ENCODE data around the gene EFCAB11.

DNA sequence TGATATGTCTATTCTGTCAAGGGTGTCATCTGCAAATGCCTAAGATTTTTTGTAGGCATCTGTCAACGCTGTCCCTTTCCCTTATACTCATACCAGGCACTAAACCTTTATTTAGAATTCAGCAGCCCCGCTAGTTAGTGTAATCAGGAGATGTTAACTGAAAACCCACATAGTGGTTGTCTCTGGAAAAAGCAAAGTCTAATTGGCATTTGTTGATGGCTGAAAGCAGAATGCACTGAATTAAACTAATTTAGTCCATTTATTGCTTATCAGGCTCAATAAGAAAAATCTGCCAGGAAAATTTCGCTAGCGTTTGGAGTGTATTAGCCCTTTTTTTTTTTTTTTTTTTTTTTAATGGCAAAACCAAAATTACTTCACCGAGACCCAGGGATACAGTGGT is 35.7 kb upstream of the EFCAB11 start:
- no peak for TF ChIP-seq POLR2A (IDR thresholded peaks at IDR 0.05; ENCODE audit: control extremely low read depth in 1 of 2, low read depth in 2 of 2, low read length in 2 of 2)
- no peak for TF ChIP-seq POLR2AphosphoS5 (IDR thresholded peaks at IDR 0.05; ENCODE audit: low read depth, low read length)
- no peak for TF ChIP-seq SUZ12 (IDR thresholded peaks at IDR 0.05; ENCODE audit: low read length)
- no peak for TF ChIP-seq EZH2 (IDR thresholded peaks at IDR 0.05; ENCODE audit: low read depth, low read length, severe bottlenecking)
- TF ChIP-seq CHD2 (IDR thresholded peaks at IDR 0.05; ENCODE audit: low read length), result no peak
- TF ChIP-seq SAP30 (IDR thresholded peaks at IDR 0.05; ENCODE audit: insufficient read depth, insufficient replicate concordance, low read length), result no peak
- no peak for TF ChIP-seq KDM5A (IDR thresholded peaks at IDR 0.05; ENCODE audit: low read length)
- TF ChIP-seq CTCF (IDR thresholded peaks at IDR 0.05; ENCODE audit: control extremely low read depth in 1 of 3, insufficient read depth in 1 of 3, low read depth in 1 of 3, low read length in 3 of 3), result no peak
- TF ChIP-seq RFX5 (IDR thresholded peaks at IDR 0.05; ENCODE audit: borderline replicate concordance, low read depth, low read length), result no peak
- no peak for TF ChIP-seq FOSL1 (IDR thresholded peaks at IDR 0.05; ENCODE audit: insufficient read depth, low read depth, low read length)
- TF ChIP-seq YY1 (IDR thresholded peaks at IDR 0.05; ENCODE audit: low read depth, low read length), result no peak
- TF ChIP-seq BRCA1 (IDR thresholded peaks at IDR 0.05; ENCODE audit: low read depth, low read length), result no peak
